GM19193 (cell line): Measurements from ENCODE around the gene SYNJ1.

Experiments
- POLR2A ChIP-seq: IDR thresholded peaks from 4 replicates; pipeline ENCODE4 v1.6.1; 2011; ENCODE audit not compliant: insufficient read depth, insufficient read length; ENCODE audit errors: extremely low read depth

SYNJ1 gene

DNA sequence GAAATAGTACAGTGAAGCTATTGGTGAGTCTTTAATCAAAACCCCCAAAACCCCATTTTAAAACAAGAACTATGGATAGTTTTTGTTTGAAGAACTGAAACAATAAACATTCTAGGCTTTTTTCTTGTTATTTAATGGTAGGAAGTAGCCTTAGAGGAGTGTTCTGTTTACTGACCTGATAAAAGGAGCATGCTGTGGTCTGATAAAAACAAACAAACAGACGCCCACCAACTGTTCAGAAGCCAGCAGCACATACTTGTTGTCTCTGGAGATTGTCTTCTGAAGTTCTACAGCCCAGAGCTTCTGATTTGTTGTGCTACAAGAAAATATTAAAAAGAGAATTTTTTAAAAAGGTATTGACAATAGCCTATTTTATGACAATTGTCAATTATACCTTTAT lies 61.6 kb downstream of the SYNJ1 start:
- no peak for TF ChIP-seq POLR2A

GRCh38 chr21:32658524-32658923 lies 69.3 kb downstream of the SYNJ1 start:
- TF ChIP-seq POLR2A: no peak

GRCh38 chr21:32653326-32653901 lies 74.4 kb downstream of the SYNJ1 start:
- no peak for TF ChIP-seq POLR2A

GRCh38 chr21:32648165-32648564 lies 79.6 kb downstream of the SYNJ1 start:
- no peak for TF ChIP-seq POLR2A

DNA sequence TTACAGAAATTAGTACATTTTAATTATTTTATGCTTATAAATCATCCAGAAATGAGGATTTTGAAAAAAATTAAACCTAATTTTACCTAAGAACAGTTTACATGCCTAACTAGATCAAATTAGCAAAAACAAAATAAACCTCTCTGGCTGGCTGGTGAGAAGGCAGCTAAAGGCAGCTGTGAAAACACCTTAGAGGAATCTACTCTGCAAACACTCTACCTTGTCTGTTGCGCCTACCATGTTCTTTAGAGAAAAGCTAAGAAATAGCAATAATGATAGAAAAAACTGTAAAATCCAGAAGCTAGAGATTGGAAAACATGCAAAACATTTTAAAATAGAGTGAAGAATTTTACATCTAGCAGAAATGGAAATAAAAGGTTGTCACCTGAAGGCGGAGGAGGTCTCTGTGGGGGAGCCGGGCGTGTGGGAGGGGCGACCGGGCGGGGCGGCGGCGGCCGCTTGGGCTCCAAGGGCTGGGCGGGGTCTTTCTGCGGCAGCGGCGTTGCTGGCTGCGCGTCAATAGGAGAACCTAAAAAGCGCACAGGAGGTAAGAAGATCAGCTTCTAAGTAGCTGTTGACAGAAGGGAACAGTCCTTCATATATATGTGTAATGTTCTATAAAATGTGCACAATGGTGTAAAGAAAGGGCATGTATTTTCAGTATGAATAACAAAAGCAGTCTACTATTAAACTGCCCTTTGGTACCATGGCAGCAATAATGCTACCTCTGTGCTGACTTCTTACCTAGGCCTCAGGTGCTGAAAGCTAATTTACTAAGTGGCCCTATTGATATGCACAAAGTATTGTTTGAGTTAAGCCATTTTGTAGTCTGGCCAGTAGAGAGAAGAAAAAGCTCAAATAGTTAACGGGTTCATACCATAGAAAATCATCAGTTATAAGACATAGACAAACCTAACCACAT lies 82.3 kb downstream of the SYNJ1 start:
- TF ChIP-seq POLR2A: no peak

- no peak for TF ChIP-seq POLR2A
Measured at GRCh38 chr21:32641710-32642698, 85.8 kb downstream of the SYNJ1 start.

DNA sequence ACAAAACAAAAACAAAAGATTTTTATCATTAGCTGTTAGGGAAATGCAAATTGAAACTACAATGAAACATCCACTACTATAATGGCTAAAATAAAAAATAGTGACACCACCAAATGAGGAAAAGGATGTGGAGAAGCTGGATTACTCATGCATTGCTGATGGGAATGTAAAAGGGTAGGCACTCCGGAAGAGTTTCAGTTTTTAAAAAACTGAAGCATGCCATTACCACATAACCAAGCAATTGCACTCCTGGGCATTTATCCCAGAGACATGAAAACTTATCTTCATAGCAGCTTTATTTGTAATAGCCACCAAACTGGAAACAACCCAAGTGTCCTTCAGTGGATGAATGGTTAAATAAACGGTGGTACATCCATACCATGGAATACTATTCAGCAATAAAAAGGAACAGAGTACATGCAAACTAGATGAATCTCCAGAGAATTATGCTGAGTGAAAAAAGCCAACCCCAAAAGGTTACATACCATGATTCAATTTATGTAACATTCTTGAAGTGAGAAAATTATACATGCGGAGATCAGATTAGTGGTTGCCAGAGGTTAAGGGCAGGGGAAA lies 101.1 kb downstream of the SYNJ1 start:
- TF ChIP-seq POLR2A: no peak

- no peak for TF ChIP-seq POLR2A
Measured at GRCh38 chr21:32613436-32614043, 114.3 kb downstream of the SYNJ1 start.

DNA sequence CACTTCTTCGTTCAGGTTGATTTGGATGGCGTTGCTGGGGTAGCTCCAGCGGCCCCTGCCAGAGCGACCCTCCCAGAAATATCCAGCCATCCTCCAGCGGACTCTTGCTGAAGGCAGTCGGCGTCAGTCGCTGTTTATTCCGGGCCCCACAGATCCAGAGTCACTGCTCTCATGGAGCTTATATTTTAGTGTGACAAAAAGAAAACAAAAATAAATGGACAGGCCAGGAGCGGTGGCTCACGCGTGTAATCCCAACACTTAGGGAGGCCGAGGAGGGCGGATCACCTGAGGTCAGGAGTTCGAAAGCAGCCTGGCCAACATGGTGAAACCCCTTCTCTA lies 114.8 kb downstream of the SYNJ1 start:
- TF ChIP-seq POLR2A: no peak

- peak; percentile 73 for TF ChIP-seq POLR2A
Measured at GRCh38 chr21:32612075-32612998, 115.5 kb downstream of the SYNJ1 start, which contains the start of gene CFAP298. TSS of gene CFAP298 (minus strand) at chr21:32612377. CDS start at chr21:32612243, 134 bp downstream.

DNA sequence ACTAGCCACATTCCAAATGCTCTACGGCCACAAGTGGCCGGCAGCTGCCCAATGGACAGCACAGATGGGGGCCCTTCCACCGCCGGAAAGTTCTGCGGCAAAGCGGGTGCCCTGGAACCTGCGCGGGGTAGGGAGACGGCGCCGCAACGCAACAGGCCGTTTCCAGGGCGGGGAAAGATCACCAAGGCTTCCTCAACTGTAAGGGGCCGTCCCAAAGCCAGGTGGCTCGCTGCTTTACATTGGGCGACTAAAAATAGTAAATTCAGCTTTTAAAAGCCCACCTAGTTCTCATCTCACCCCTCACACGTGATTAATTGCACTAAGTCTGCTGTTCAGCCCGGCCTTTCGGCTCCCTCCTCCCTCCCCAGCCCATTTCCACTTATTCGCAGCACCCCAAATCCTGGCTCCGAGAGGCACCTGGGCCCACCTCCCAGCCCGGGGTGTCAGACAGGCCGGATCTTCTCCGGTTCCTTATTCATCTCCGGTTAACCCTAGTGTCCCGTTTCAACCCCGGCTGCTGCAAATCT lies 116.3 kb downstream of the SYNJ1 start:
- TF ChIP-seq POLR2A: no peak

GRCh38 chr21:32608851-32609250 lies 119.0 kb downstream of the SYNJ1 start:
- TF ChIP-seq POLR2A: no peak

DNA sequence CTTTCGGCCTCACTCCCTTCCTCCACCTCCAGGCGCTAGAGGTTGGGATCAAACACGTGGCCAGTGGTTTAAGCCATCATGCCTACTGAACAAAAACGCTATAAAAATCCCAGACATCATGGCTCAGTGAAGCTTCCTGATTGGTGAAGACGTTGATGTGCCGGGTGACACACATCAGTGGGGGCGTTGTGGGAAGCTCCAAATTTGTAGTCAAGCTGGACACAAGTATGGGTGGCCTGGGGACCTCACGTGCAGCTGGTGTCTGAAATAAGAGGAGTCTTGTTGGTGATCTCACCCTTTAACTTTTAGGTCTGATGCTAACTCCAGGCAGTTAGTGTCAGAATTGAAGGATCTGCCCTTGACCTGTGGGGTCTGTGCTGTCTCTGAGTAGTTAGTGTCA lies 122.3 kb downstream of the SYNJ1 start:
- no peak for TF ChIP-seq POLR2A

- TF ChIP-seq POLR2A: no peak
Measured at GRCh38 chr21:32604464-32604863, 123.3 kb downstream of the SYNJ1 start.

DNA sequence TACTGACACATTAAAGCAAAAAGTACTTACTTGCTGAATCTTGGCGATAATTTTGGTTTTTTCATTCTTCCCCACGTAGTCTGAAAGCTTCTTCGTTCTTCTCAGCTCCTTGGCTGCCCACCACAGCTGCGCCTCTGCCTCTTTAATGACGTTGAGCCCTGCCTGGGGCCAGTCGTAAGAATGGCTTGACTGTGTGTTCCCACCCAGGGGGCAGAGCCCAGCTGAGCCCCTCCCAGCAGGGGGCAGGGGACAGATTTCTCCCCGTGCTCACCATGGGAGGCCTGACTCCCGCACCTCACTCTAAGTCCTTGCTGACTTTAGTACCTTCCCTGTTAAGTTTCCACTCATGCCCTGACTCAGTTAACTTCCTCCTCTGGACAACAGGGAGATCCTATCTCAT lies 124.7 kb downstream of the SYNJ1 start:
- TF ChIP-seq POLR2A: no peak
